Lower lobe of right lung (tissue), 2 donors: ENCODE results near the gene IGHMBP2. TPM values are rescaled to one million over a fixed set of nuclear protein-coding genes. Genes with fewer than 3 reads are reported as not detected.

ENCODE experiments used
- ATAC-seq, 2 donors: fragments of 200-7000 bp; cut with Tn5 transposase; one replicate each; pipeline ENCODE4 v1.9.1; 2020 to 2022; ENCODE audit warnings: mild to moderate bottlenecking in 2 of 2, moderate library complexity in 2 of 2
- DNase-seq: peaks from one replicate; pipeline ENCODE4 v3.0.0-alpha.2; 2020
- H3K27ac ChIP-seq: fragments of 200-600 bp; one replicate; pipeline ENCODE4 v1.8.0; 2022
- H3K27me3 ChIP-seq: fragments of 200-600 bp; one replicate; pipeline ENCODE4 v1.8.0; 2022; ENCODE audit warnings: low read depth
- H3K36me3 ChIP-seq: fragments of 200-600 bp; one replicate; pipeline ENCODE4 v1.8.0; 2022; ENCODE audit warnings: mild to moderate bottlenecking
- H3K4me1 ChIP-seq: fragments of 200-600 bp; one replicate; pipeline ENCODE4 v1.8.0; 2022
- H3K4me3 ChIP-seq: fragments of 200-600 bp; one replicate; pipeline ENCODE4 v1.8.0; 2022; ENCODE audit warnings: mild to moderate bottlenecking
- H3K9me3 ChIP-seq: fragments of 200-600 bp; one replicate; pipeline ENCODE4 v1.8.0; 2022
- intact Hi-C: fragments of 100-400 bp; cut with DNase I; formaldehyde crosslinking; loops from one replicate; pipeline ENCODE4 v1.11.0; 2022
- total RNA-seq: library from RNA; stranded (reverse); fragmentation: NEBNext Ultra II Directional; extraction: Animal tissue kit (Norgen Biotek cat#: 25700); gene quantifications from one replicate; pipeline ENCODE4 v1.2.1, GENCODE V29; 2021
- TF ChIP-seq, protein P1 (sequence below): fragments of 200-600 bp; IDR thresholded peaks from one replicate; pipeline ENCODE4 v1.8.0; 2022; ENCODE audit warnings: antibody characterized with exemption, mild to moderate bottlenecking
- donor health status: DM: no; HTN: yes; CAD: no; lungs with severe emphysema.

IGHMBP2 gene
- total RNA-seq, 1 donor from 2014 or later: 18.8 TPM

DNA sequence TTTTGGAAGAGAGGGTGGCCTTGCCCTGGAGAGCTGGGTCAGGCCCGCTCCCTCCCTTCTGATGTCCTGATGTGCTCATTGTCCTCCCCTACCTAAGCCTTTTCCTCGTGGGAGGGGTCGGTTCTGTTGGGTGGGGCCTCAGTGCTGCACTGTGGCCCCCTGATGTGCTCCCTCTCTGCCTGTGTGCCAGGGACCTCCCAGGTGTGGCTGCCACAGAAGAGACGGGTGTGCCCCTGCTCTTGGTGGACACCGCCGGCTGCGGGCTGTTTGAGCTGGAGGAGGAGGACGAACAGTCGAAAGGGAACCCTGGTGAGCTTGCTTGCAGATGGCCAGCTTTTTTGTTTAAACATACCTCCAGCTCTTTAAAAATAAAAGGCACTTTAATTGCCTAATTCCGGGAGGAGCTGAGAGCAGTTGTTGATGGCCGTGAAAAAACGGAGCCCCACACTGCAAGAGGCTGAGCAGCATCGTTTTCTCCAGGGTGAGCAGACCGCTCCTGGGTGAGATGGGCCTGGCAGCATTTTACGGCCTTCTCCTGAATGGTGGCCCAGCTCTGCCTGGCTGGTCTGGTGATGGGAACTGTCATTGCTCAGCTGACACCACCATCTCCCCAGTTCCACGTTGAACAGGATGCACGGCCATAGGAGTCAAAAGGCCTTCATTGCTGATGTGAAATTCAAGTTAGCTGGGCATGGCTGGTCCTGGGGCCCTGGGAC lies 30.1 kb downstream of the IGHMBP2 start:
- intact Hi-C loops: no loop called here
- TF ChIP-seq, protein P1, sequence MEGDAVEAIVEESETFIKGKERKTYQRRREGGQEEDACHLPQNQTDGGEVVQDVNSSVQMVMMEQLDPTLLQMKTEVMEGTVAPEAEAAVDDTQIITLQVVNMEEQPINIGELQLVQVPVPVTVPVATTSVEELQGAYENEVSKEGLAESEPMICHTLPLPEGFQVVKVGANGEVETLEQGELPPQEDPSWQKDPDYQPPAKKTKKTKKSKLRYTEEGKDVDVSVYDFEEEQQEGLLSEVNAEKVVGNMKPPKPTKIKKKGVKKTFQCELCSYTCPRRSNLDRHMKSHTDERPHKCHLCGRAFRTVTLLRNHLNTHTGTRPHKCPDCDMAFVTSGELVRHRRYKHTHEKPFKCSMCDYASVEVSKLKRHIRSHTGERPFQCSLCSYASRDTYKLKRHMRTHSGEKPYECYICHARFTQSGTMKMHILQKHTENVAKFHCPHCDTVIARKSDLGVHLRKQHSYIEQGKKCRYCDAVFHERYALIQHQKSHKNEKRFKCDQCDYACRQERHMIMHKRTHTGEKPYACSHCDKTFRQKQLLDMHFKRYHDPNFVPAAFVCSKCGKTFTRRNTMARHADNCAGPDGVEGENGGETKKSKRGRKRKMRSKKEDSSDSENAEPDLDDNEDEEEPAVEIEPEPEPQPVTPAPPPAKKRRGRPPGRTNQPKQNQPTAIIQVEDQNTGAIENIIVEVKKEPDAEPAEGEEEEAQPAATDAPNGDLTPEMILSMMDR: no peak
- no peak for ATAC-seq
- DNase-seq: no peak
- Histone ChIP-seq H3K9me3 (no peaks in the 10 kb centered on the region), H3K27ac (no peak overlapping the region), H3K36me3 (peaks cover 89% of the 10 kb centered on the region), H3K4me1 (no peaks in the 10 kb centered on the region), H3K4me3 (no peak overlapping the region), H3K27me3 (no peaks in the 10 kb centered on the region)

DNA sequence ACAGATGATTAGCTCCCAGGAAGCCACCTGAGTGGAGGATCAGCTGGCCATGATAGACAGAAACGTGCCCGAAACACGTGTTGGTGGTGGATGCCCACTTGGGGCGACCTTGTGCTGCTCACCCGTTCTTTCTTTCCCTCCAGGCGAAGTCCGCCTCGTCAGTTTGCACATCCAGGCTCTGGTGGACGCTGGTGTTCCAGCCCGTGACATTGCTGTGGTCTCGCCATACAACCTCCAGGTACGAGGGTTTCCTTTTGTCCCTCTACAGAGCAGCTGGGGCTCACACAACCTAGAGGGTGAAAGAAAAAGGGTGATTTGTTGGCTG lies 30.6 kb downstream of the IGHMBP2 start:
- ATAC-seq (no peak), DNase-seq (no peak)
- TF ChIP-seq, protein P1: no peak
- Histone ChIP-seq H3K4me1 (no peaks in the 10 kb centered on the region), H3K4me3 (no peak overlapping the region), H3K36me3 (peaks cover 89% of the 10 kb centered on the region), H3K9me3 (no peaks in the 10 kb centered on the region), H3K27me3 (no peaks in the 10 kb centered on the region), H3K27ac (no peak overlapping the region)
- intact Hi-C loops: no loop called here

DNA sequence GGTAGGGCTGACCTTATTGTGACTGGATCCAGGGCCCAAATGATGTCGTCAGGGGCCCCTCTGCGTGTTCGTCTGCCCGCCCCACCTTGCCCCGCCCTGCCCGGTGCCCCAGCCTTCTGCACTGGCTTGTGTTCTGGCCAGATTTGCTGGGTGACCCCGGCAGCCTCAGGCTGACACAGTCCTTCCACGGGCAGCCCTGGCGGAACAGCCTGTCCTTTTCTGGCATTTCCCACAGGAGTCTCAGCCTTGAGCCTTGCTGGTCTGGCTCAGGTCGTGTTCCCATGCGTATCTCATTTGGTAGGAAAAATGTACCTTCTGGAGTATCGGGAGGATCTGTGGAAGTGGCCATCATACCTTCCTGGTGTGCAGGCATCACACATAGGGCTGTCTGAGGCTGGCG lies 31.0 kb downstream of the IGHMBP2 start:
- ATAC-seq: no peak
- no peak overlapping the region for H3K4me3 ChIP-seq
- H3K27ac ChIP-seq: no peak overlapping the region
- TF ChIP-seq, protein P1: no peak
- intact Hi-C loops: no loop called here
- H3K36me3 ChIP-seq: peaks cover 89% of the 10 kb centered on the region
- no peaks in the 10 kb centered on the region for H3K9me3 ChIP-seq
- DNase-seq: no peak
- H3K27me3 ChIP-seq: no peaks in the 10 kb centered on the region
- no peaks in the 10 kb centered on the region for H3K4me1 ChIP-seq

DNA sequence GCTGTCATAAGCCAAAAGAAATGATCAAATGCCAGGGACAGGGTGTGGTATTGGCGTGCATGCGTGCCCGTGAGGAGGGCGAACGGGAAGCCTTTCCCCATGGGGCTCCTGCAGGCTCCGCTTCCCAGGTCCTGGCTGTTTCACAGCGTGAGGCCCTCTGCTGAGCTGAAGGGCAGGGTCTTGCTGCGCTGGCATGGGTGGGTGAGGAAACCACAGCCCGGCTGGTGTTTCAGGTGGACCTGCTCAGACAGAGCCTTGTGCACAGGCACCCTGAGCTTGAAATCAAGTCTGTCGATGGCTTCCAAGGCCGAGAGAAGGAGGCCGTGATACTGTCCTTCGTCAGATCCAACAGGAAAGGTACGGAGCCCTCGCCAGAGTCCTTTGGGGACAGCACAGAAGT lies 31.4 kb downstream of the IGHMBP2 start:
- H3K4me1 ChIP-seq: no peaks in the 10 kb centered on the region
- H3K27ac ChIP-seq: no peak overlapping the region
- H3K27me3 ChIP-seq: no peaks in the 10 kb centered on the region
- no peak for DNase-seq
- TF ChIP-seq, protein P1: no peak
- H3K4me3 ChIP-seq: no peak overlapping the region
- no peaks in the 10 kb centered on the region for H3K9me3 ChIP-seq
- peaks cover 89% of the 10 kb centered on the region for H3K36me3 ChIP-seq
- intact Hi-C loops: no loop called here
- ATAC-seq: no peak

DNA sequence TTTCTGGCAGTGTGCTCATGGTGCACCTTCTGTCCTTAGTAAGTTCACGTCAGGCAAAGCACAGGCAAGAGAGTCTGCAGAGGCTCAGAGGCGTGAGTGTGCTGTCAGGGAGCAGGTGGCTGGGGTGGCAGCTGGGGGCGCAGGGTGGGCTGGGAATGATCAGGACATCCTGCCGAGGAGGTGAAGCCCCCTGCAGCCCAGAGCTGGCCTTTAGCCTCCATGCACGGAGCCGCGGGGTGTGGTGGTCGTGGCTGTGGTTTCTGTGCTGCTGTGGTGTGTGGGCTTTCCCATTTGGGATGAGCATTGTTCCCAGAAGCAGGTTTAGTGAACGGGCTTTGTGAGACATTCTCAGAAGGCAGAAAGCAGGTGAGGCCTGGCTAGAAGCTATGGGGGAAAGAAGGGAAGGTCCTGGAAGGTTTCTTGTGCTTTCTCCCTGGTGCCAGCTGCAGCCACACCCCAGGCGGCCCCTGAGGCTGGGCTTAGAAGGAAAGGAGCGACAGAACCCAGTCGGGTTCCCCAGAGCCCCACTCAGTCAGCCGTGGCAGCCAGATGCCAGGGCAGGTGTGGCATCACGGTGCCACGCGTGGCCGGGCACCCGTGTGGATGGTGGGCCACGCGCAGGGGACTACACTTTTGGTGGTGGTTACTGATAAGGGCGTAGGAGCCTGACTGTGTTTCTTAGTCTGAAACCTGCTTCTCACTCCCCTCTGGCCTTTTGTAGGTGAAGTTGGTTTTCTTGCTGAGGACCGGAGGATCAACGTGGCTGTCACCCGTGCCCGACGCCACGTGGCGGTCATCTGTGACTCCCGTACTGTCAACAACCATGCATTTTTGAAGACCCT lies 32.0 kb downstream of the IGHMBP2 start:
- peaks cover 89% of the 10 kb centered on the region for H3K36me3 ChIP-seq
- H3K27me3 ChIP-seq: no peaks in the 10 kb centered on the region
- ATAC-seq (no peak), DNase-seq (no peak)
- TF ChIP-seq, protein P1: no peak
- no peaks in the 10 kb centered on the region for H3K9me3 ChIP-seq
- no peak overlapping the region for H3K4me3 ChIP-seq
- no peaks in the 10 kb centered on the region for H3K4me1 ChIP-seq
- intact Hi-C loops: no loop called here
- H3K27ac ChIP-seq: no peak overlapping the region
